AG09309 (cell line): Measurements from ENCODE around the gene MEFV.
"Not testable (repeated sequence)": the region's sequence is repeated elsewhere in the genome, so short reads cannot be mapped to it uniquely, and the experiment has no call there.

Experiments used
- DNase-seq: peaks from one replicate; pipeline ENCODE4 v3.0.0-alpha.2; 2010; ENCODE audit warnings: low read depth
- H3K4me3 ChIP-seq: 2 replicates; pipeline ENCODE4 v1.5.1; 2011; ENCODE audit warnings: mild to moderate bottlenecking, low read depth, low read length, moderate library complexity; ENCODE audit not compliant: control insufficient read depth
- TF ChIP-seq, protein P1 (sequence below): IDR thresholded peaks from 2 replicates; pipeline ENCODE4 v1.5.1; 2011; ENCODE audit warnings: mild to moderate bottlenecking, low read depth, low read length, inconsistent platforms; ENCODE audit not compliant: insufficient read depth, control insufficient read depth; ENCODE audit errors: missing control alignments

Gene MEFV

DNA sequence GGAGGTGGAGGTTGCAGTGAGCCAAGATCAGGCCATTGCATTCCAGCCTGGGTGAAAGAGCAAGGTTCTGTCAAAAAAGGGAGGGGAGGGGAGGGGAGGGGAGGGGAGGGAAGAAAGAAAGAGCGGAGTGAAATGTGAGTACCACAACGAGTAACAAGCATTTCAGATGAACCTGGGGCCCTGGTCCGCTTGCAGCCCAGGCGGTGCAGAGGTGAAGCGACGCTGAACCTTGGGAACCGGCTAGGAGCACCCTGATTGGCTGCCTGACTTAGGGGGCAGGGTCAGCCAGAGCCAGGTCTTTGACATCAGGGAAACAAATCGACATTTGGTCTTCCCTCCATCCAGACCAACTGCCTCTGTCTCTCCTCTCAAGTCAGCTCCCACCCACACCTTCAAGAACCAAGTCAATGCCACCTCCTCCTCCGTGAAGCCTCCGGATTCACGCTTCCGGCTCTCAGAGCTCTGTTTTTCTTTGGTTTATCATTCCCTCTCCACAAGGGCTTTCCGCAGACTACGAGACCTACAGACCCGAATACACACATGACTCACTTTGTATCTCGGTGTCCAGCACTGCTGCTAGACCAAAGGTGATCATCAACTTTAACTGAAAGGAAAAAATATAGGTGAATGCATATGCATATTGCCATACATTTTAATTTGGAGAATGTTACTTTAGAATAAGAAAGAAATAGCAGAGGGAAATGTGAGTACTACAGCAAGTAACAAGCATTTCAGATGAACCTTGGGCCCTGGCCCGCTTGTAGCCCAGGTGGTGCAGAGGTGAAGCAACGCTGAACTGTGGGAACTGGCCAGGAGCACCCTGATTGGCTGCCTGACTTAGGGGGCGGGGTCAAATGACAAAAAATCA, 49.1 kb downstream of the MEFV start:
- DNase-seq: no peak
- H3K4me3 ChIP-seq: no peak overlapping the region
- TF ChIP-seq, protein P1, sequence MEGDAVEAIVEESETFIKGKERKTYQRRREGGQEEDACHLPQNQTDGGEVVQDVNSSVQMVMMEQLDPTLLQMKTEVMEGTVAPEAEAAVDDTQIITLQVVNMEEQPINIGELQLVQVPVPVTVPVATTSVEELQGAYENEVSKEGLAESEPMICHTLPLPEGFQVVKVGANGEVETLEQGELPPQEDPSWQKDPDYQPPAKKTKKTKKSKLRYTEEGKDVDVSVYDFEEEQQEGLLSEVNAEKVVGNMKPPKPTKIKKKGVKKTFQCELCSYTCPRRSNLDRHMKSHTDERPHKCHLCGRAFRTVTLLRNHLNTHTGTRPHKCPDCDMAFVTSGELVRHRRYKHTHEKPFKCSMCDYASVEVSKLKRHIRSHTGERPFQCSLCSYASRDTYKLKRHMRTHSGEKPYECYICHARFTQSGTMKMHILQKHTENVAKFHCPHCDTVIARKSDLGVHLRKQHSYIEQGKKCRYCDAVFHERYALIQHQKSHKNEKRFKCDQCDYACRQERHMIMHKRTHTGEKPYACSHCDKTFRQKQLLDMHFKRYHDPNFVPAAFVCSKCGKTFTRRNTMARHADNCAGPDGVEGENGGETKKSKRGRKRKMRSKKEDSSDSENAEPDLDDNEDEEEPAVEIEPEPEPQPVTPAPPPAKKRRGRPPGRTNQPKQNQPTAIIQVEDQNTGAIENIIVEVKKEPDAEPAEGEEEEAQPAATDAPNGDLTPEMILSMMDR: no peak

DNA sequence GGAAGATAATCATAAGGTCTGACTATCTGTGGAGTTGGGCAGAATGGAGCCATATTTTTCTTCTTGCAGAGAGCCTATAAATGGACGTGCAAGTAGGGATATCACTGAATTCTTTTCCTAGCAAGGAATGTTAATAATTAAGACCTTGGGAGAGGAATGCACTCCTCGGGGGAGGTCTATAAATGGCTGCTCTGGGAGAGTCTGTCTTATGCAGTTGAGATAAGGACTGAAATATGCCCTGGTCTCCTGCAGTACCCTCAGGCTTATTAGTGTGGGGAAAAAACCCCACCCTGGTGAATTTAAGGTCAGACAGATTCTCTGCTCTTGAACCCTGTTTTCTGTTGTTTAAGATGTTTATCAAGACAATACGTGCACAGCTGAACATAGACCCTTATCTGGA, 50.5 kb downstream of the MEFV start:
- DNase-seq, H3K4me3 ChIP-seq: not testable (repeated sequence)

DNA sequence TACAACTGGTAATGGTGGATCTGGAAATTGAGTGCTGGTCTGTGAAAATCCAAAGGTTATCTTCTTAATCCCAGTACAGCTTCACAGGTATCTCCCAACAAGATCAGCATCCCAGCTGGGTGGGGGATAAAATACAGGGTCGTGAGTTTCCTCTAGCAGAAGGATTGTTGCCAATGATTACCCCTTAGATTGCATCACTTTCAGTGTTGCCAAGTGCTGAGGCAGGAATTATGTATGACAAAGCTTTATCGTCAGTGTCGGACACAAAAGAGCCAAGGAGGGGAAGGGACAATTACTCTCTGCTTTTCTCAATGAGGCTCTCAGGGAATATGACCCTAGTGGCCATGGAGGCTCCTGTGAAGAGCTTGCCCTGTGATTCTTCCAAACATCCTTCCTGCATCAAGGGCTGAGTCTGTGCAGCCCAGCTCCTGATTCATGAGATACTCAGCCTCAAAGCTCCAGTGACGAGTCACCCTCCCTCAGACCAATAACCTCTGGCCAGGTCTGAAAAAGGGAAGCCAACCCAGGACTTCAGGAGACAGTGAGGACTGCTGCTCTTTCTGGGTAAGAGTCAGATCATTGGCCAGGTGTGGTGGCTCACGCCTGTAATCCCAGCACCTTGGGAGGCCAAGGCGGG, 53.4 kb downstream of the MEFV start:
- TF ChIP-seq, protein P1: no peak

DNA sequence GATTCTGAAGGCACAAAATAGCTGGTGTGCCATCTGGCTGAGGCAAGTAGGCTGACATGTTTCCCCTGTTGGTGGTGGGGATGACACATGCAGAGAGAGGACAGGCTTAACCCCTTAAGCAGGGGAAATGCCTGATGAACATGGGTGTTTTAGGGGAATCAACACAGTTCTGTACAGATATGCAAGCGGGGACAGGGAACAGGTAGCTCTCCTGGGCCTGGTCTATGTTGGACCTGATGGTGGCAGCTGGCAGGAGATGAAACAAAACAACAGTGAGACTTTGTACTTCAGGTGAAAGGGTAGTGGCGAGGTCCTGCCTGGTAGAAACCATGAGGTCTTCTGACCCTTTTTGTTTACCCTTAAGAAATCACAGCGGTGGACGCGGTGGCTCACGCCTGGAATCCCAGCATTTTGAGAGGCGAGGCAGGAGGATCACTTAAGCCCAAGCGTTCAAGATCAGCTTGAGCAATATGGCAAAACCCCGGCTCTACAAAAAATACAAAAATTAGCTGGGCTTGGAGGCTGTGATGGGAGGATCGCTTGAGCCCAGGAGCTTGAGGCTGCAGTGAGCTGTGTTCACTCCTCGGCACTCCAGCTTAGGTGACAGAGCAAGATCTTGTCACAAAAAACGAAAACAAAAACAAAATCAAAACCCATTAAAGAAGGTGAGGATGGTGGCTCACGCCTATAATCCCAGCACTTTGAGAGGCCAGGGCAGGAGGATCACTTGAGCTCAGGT, 57.9 kb downstream of the MEFV start:
- no peak for DNase-seq
- TF ChIP-seq, protein P1: no peak
- H3K4me3 ChIP-seq: no peak overlapping the region

More for the DNA sequence above, 53.4 kb downstream of the MEFV start:
- no peak for DNase-seq
- H3K4me3 ChIP-seq: no peak overlapping the region

DNA sequence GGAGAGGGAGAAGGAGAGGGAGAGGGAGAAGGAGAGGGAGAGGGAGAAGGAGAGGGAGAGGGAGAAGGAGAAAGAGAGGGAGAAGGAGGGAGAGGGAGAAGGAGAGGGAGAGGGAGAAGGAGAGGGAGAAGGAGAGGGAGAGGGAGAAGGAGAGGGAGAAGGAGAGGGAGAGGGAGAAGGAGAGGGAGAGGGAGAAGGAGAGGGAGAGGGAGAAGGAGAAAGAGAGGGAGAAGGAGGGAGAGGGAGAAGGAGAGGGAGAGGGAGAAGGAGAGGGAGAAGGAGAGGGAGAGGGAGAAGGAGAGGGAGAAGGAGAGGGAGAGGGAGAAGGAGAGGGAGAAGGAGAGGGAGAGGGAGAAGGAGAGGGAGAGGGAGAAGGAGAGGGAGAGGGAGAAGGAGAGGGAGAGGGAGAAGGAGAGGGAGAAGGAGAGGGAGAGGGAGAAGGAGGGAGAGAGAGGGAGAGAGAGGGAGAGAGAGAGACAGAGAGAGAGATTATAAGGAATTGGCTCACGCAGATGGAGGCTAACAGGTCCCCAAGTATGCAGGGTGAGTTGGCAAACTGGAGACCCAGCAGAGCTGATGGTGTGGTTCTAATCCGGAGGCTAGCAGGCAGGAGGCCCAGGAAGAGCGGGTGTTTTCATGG, 58.6 kb downstream of the MEFV start:
- not testable (repeated sequence) for H3K4me3 ChIP-seq, DNase-seq

DNA sequence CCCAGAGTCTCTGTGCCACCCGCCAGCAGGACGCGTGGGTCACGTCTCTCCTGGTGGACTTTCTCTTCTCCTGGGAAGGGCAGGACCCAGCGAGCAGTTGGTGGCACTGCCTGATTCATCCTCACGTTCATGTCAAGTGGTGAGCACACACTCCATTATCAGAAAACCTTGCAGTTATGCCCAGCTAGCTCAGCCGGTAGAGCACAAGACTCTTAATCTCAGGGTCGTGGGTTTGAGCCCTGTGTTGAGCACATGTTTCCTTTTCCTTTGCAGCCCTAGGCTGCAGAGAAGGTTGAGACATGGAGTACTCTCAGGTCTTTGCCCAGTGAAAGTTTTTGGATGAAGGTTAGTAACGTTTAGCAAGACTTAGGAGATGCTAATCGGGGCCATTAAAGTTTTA, 60.5 kb downstream of the MEFV start:
- TF ChIP-seq, protein P1: no peak
- H3K4me3 ChIP-seq: no peak overlapping the region
- DNase-seq: no peak

DNA sequence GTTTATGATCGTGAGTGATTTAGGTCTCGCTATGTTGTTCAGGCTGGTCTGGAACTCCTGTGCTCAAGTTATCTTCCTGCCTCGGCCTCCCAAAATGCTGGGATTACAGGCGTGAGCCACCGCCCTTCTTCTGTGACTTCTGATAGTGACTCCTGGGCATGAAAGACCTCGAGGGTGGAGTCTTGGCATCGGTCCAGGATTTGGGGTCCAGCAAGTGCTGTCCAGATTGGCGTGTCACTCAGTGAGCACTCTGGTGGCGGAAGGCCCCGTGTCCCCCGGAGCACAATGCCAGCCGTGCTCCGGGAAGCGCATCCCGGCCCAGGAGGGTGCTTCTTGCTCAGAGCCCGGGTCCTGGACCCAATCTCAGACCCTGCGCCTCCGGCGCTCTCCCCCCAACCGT, 61.6 kb downstream of the MEFV start:
- no peak for DNase-seq
- TF ChIP-seq, protein P1: no peak
- no peak overlapping the region for H3K4me3 ChIP-seq
